Right lobe of liver (tissue), 6 donors: Measurements from ENCODE around the gene NLGN1. TPM values are rescaled to one million over a fixed set of nuclear protein-coding genes. Genes with fewer than 3 reads are reported as not detected.

Source experiments
- ATAC-seq, 4 donors: fragments of 200-7000 bp; cut with Tn5 transposase; one replicate each; pipeline ENCODE4 v1.9.1; 2020; ENCODE audit warnings: mild to moderate bottlenecking in 4 of 4, moderate library complexity in 4 of 4
- DNase-seq, 3 donors: peaks; one replicate each; pipeline ENCODE4 v3.0.0-alpha.2; 2020
- H3K27ac ChIP-seq, 3 donors: fragments of 200-600 bp; one replicate each; pipeline ENCODE4 v1.8.0; 2022
- H3K27me3 ChIP-seq, 2 donors: fragments of 200-600 bp; one replicate each; pipeline ENCODE4 v1.8.0; 2022
- H3K36me3 ChIP-seq, 4 donors: fragments of 200-600 bp; sonication (generic) in 1 of 4; one replicate each; pipeline versions ENCODE4 v1.5.1 to v1.8.0; 2017 to 2022; ENCODE audit warnings: control low read depth in 1 of 4
- H3K4me1 ChIP-seq, 4 donors: fragments of 200-600 bp; sonication (generic) in 1 of 4; one replicate each; pipeline versions ENCODE4 v1.5.1 to v1.8.0; 2017 to 2022; ENCODE audit warnings: control low read depth in 1 of 4
- H3K4me3 ChIP-seq, 3 donors: fragments of 200-600 bp; one replicate each; pipeline ENCODE4 v1.8.0; 2022
- H3K9me3 ChIP-seq, 4 donors: fragments of 200-600 bp; sonication (generic) in 1 of 4; one replicate each; pipeline versions ENCODE4 v1.5.1 to v1.8.0; 2017 to 2022; ENCODE audit warnings: control low read depth in 1 of 4
- CTCF ChIP-seq, 4 donors: fragments of 200-600 bp in 3 of 4; fragments of 450-650 bp in 1 of 4; IDR thresholded peaks; one replicate each; pipeline versions ENCODE4 v1.5.1 to v1.8.0; 2016 to 2022; ENCODE audit warnings: antibody characterized with exemption in 4 of 4, mild to moderate bottlenecking in 2 of 4
- POLR2A ChIP-seq: fragments of 450-650 bp; IDR thresholded peaks from one replicate; pipeline ENCODE4 v1.6.1; 2017; ENCODE audit warnings: antibody characterized with exemption, mild to moderate bottlenecking
- WGBS: methylation state at CpG from one replicate; pipeline ENCODE4 v1.1.6; 2018; ENCODE audit warnings: low coverage, low lambda C conversion rate; ENCODE audit not compliant: insufficient coverage; ENCODE audit errors: missing lambda C conversion rate; 5-methylcytosine and 5-hydroxymethylcytosine counted together
- intact Hi-C, 2 donors: fragments of 100-400 bp; cut with DNase I; formaldehyde crosslinking; loops; one replicate each; pipeline versions ENCODE4 v1.11.2 to v1.14.1; 2022
- total RNA-seq, 6 experiments: library from RNA; depleted of rRNA in 2 of 6; stranded (reverse); fragments of >200 nt in 2 of 6; fragmentation: NEBNext Ultra II Directional in 3 of 6; extraction: Animal tissue kit (Norgen Biotek cat#: 25700) in 3 of 6; gene quantifications; one replicate each; pipeline versions ENCODE4 v1.1.0 to v1.2.4, GENCODE V29; 2016 to 2023
- donor health status: DM: no; HTN: yes; CAD: no.
- donor health status: DM: no; HTN: no; CAD: no.
- donor health status: DM: no; HTN: no; CAD: no.
- donor health status: DM: no; HTN: yes; CAD: no.
- donor health status: DM: no; HTN: yes; CAD: no.

NLGN1 gene
- total RNA-seq, 6 experiments from 2014 or later = 0.02 to 0.12 TPM; not detected in 4

- WGBS = 89% methylated on average over 2 of the region's 2 CpGs
- H3K27ac ChIP-seq = no peak overlapping the region
- H3K36me3 ChIP-seq = no peaks in the 10 kb centered on the region
- H3K4me1 ChIP-seq = no peaks in the 10 kb centered on the region
- intact Hi-C loops = no loop called here
- no peak overlapping the region for H3K4me3 ChIP-seq
- ATAC-seq (no peak), DNase-seq (no peak)
- H3K9me3 ChIP-seq = no peaks in the 10 kb centered on the region
- no peaks in the 10 kb centered on the region for H3K27me3 ChIP-seq
- TF ChIP-seq POLR2A = no peak
- TF ChIP-seq CTCF (IDR thresholded peaks at IDR 0.05) = no peak
Measured at GRCh38 chr3:174315225-174315624, 917.7 kb downstream of the NLGN1 start.

- ATAC-seq (no peak), DNase-seq (no peak)
- Histone ChIP-seq H3K36me3 (no peaks in the 10 kb centered on the region), H3K27ac (no peak overlapping the region), H3K4me3 (no peak overlapping the region), H3K4me1 (no peaks in the 10 kb centered on the region), H3K9me3 (peaks cover 0 to 7% (median 0%) of the 10 kb centered on the region in 4 donors), H3K27me3 (no peaks in the 10 kb centered on the region)
- intact Hi-C loops = no loop called here
- WGBS = 71% methylated on average over 1 of the region's 1 CpG
- TF ChIP-seq CTCF (IDR thresholded peaks at IDR 0.05) = no peak
- TF ChIP-seq POLR2A = no peak
Measured at GRCh38 chr3:174317005-174317404, 919.5 kb downstream of the NLGN1 start.

GRCh38 chr3:174318181-174318580 lies 920.6 kb downstream of the NLGN1 start:
- WGBS = 48% methylated on average over 4 of the region's 4 CpGs
- no peaks in the 10 kb centered on the region for H3K36me3 ChIP-seq
- H3K4me3 ChIP-seq = no peak overlapping the region
- ATAC-seq (no peak), DNase-seq (no peak)
- TF ChIP-seq CTCF (IDR thresholded peaks at IDR 0.05) = no peak
- no peak for TF ChIP-seq POLR2A
- peaks cover 0 to 7% (median 0%) of the 10 kb centered on the region in 4 donors for H3K9me3 ChIP-seq
- intact Hi-C loops = no loop called here
- no peak overlapping the region for H3K27ac ChIP-seq
- no peaks in the 10 kb centered on the region for H3K4me1 ChIP-seq
- no peaks in the 10 kb centered on the region for H3K27me3 ChIP-seq

GRCh38 chr3:174321548-174321947 lies 924.0 kb downstream of the NLGN1 start:
- Histone ChIP-seq H3K9me3 (peaks cover 0 to 7% (median 0%) of the 10 kb centered on the region in 4 donors), H3K27ac (no peak overlapping the region), H3K27me3 (no peaks in the 10 kb centered on the region), H3K36me3 (no peaks in the 10 kb centered on the region), H3K4me3 (no peak overlapping the region), H3K4me1 (no peaks in the 10 kb centered on the region)
- 26% methylated on average over 1 of the region's 1 CpG for WGBS
- DNase-seq (no peak), ATAC-seq (no peak)
- TF ChIP-seq CTCF (IDR thresholded peaks at IDR 0.05) = no peak
- no peak for TF ChIP-seq POLR2A
- intact Hi-C loops = no loop called here

GRCh38 chr3:174322789-174323188 lies 925.2 kb downstream of the NLGN1 start:
- no peaks in the 10 kb centered on the region for H3K27me3 ChIP-seq
- H3K4me3 ChIP-seq = no peak overlapping the region
- H3K27ac ChIP-seq = no peak overlapping the region
- no peaks in the 10 kb centered on the region for H3K36me3 ChIP-seq
- TF ChIP-seq CTCF (IDR thresholded peaks at IDR 0.05) = no peak
- no peak for TF ChIP-seq POLR2A
- intact Hi-C loops = no loop called here
- ATAC-seq (no peak), DNase-seq (no peak)
- whole genome bisulfite sequencing = 32% methylated on average over 2 of the region's 2 CpGs
- peaks cover 0 to 7% (median 0%) of the 10 kb centered on the region in 4 donors for H3K9me3 ChIP-seq
- no peaks in the 10 kb centered on the region for H3K4me1 ChIP-seq
